GM12878 (cell line): ENCODE measurements around the gene GMIP. TPM values are rescaled to one million over a fixed set of nuclear protein-coding genes. Genes with fewer than 3 reads are reported as not detected.

Experiments used
- ATAC-seq: fragments of 200-7000 bp; cut with Tn5 transposase; 3 replicates; pipeline ENCODE4 v1.9.1; 2020; ENCODE audit warnings: mild to moderate bottlenecking, moderate library complexity
- BruUV-seq: library from RNA; stranded (reverse); fragments of 400-500 nt; replicated peaks from 2 replicates; lab custom pipeline; 2021; lab: Mats Ljungman, UMichigan
- CTCF ChIA-PET: fragments of 300-600 bp; sonication (Branson Sonifier 250); formaldehyde crosslinking; extraction: SDS; loops from one replicate; lab custom pipeline; 2021; ENCODE audit warnings: inconsistent platforms; lab: Yijun Ruan, JAX
- POLR2A ChIA-PET: fragments of 350-600 bp; formaldehyde crosslinking; extraction: SDS; loops from one replicate; lab custom pipeline; 2021; ENCODE audit warnings: inconsistent platforms; lab: Charles Lee
- RAD21 ChIA-PET: fragments of 300-600 bp; sonication (Branson Sonifier 250); formaldehyde crosslinking; loops from one replicate; lab custom pipeline; 2023; ENCODE audit warnings: antibody characterized with exemption; ENCODE audit not compliant: unreplicated experiment; lab: Charles Lee
- SMC1A ChIA-PET: fragments of 300-600 bp; sonication (Branson Sonifier 250); formaldehyde crosslinking; loops from one replicate; lab custom pipeline; 2023; ENCODE audit not compliant: unreplicated experiment, uncharacterized antibody; lab: Charles Lee
- DNase-seq: peaks from one replicate; pipeline ENCODE4 v3.0.0-alpha.2; 2011; ENCODE audit warnings: low read depth, low spot score
- FAIRE-seq: peaks from 3 replicates; lab custom pipeline; 2011; peaks lifted over from hg19 to GRCh38; lab: Jason Lieb, UNC
- H2AFZ ChIP-seq: 2 replicates; pipeline ENCODE4 v1.6.0; 2011; ENCODE audit warnings: low read depth, low read length, control low read depth; ENCODE audit not compliant: control insufficient read depth
- H3K27ac ChIP-seq: 2 replicates; pipeline ENCODE4 v1.5.1; 2011; ENCODE audit warnings: control low read depth; ENCODE audit not compliant: control insufficient read depth, insufficient read depth
- H3K27me3 ChIP-seq, 2 experiments: replicated peaks in 1 of 2; 2 replicates each; pipeline versions ENCODE4 v1.6.0 to v1.6.1; 2011; ENCODE audit warnings: low read length in 1 of 2; ENCODE audit not compliant: control insufficient read depth in 2 of 2, insufficient read depth in 2 of 2
- H3K36me3 ChIP-seq, 2 experiments: 2 replicates each; pipeline ENCODE4 v1.5.1; 2011; ENCODE audit warnings: low read length in 1 of 2; ENCODE audit not compliant: control insufficient read depth in 2 of 2, insufficient read depth in 2 of 2
- H3K4me1 ChIP-seq: 2 replicates; pipeline ENCODE4 v1.6.1; 2011; ENCODE audit warnings: mild to moderate bottlenecking, low read length, moderate library complexity, mixed read lengths; ENCODE audit not compliant: control insufficient read depth, insufficient read depth
- H3K4me2 ChIP-seq: 2 replicates; pipeline ENCODE4 v1.6.0; 2011; ENCODE audit warnings: control low read depth; ENCODE audit not compliant: control insufficient read depth, insufficient read depth
- H3K4me3 ChIP-seq: fragments of 200-600 bp; sonication (generic); 2 replicates; pipeline ENCODE4 v1.5.1; 2016
- H3K79me2 ChIP-seq: 2 replicates; pipeline ENCODE4 v1.6.0; 2011; ENCODE audit warnings: low read length; ENCODE audit not compliant: control insufficient read depth, insufficient read depth
- H3K9ac ChIP-seq: 2 replicates; pipeline ENCODE4 v1.8.0; 2011; ENCODE audit warnings: low read length, control low read depth, mixed read lengths; ENCODE audit not compliant: control insufficient read depth, insufficient read depth
- H3K9me3 ChIP-seq: replicated peaks from 3 replicates; pipeline ENCODE4 v1.5.1; 2011; ENCODE audit warnings: mild to moderate bottlenecking, low read length; ENCODE audit not compliant: control insufficient read depth, insufficient read depth
- H4K20me1 ChIP-seq: 2 replicates; pipeline ENCODE4 v1.6.0; 2011; ENCODE audit not compliant: control insufficient read depth, insufficient read depth
- POLR2A ChIP-seq: IDR thresholded peaks from 2 replicates; pipeline ENCODE4 v1.6.1; 2011; ENCODE audit warnings: low read depth, mild to moderate bottlenecking, low read length
- WGBS: methylation state at CpG from one replicate; pipeline ENCODE4 v1.1.6; 2016; ENCODE audit warnings: low lambda C conversion rate; ENCODE audit not compliant: insufficient replicate concordance, insufficient coverage; ENCODE audit errors: missing lambda C conversion rate; 5-methylcytosine and 5-hydroxymethylcytosine counted together
- in situ Hi-C: fragments of 300-500 bp; cut with MboI; formaldehyde crosslinking; loops from 9 replicates; pipeline ENCODE4 v1.14.3; 2018; ENCODE audit warnings: mixed read lengths
- intact Hi-C: fragments of 100-400 bp; cut with micrococcal nuclease; formaldehyde crosslinking; loops from one replicate; pipeline ENCODE4 v1.14.2; 2022; ENCODE audit not compliant: unreplicated experiment
- polyA plus RNA-seq, 11 experiments: library from polyadenylated mRNA; depleted of rRNA in 4 of 11; unstranded in 6 of 11; stranded (reverse) in 5 of 11; fragments of >200 nt; fragmentation: Nextera tagmentation in 4 of 11; fragmentation: Illumina TruSeq in 1 of 11; extraction: Ambion mirVana in 4 of 11; extraction: Trizol in 1 of 11; gene quantifications; 1 replicate in 1 of 11; 2 replicates in 10 of 11; pipeline versions ENCODE4 v1.2.1 to v1.2.3, GENCODE V29; 2011 to 2016; ENCODE audit warnings: inconsistent platforms in 2 of 11, missing spikeins in 2 of 11, low read depth in 1 of 11
- total RNA-seq, 4 experiments: library from RNA; depleted of rRNA in 3 of 4; stranded (reverse); fragments of >200 nt in 3 of 4; fragmentation: Illumina TruSeq in 1 of 4; extraction: Trizol in 1 of 4; gene quantifications; 2 replicates each; pipeline versions ENCODE4 v1.2.1 to v1.2.3, GENCODE V29; 2013 to 2021
- TF ChIP-seq, protein P1 (sequence below): IDR thresholded peaks from 2 replicates; pipeline ENCODE4 v1.6.1; 2012; ENCODE audit warnings: low read depth, low read length, improper control_type of control experiment

GMIP gene
- total and polyA plus RNA-seq, 10 of the 15 experiments (the other 5 are each of a cell fraction or from before 2014, with no cell fraction given) = 1.5 to 63.5 (median 22.3) TPM

DNA sequence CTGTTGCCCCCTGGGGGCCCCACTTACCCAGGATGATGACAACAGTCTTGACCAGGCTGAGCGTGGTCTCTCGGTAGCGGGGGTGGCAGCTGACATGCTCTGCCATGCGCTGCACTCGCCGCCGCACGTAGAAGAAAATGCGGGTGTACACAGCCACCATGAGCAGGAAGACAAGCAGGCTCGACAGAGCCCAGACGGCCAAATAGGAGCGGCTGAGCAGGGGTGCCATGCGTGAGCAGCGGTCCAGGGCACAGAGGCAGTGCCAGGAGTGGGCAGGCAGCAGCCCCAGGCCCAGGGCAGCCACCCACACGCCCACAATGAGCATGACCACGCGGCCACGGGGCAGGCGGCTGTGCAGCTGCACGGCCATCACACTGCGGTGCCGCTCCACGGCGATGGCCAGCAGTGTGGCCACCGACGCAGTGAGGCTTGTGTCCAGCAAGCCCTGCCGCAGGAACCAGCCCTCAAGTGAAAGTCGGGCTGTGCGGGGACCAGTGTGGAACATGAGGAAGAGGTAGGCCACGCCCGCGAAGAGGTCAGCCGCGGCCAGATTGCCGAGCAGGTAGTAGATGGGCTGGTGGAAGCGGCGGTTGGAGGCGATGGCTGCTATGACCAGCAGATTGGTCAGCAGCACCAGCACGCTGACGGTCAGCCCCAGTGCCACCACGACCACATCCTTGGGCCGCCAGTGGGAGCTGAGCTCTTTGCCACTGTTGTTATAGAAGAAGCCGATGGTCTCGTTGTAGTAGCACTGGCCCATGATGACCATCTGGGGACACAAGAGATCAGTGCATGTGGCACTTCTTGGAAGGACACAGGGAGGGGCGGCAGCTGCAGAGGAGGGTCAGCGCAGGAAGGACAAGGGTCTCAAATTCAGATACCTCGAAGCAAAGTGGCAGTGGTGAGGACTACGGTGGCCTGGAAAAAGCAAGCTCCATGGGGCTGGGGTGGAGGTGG is 16.7 kb downstream of the GMIP start:
- FAIRE-seq (no peak), DNase-seq (no peak), ATAC-seq (no peak)
- Histone ChIP-seq H3K4me3 (peak overlapping the region; percentile 76), H3K9me3 (no peaks in the 10 kb centered on the region), H2AFZ (no peak overlapping the region), H3K4me1 (0 out of 2 replicates have a peak, but pooled peaks cover 5% of the 10 kb centered on the region), H3K36me3 (peaks cover 0 to 8% of the 10 kb centered on the region in 2 experiments; a peak in 3 of 4 replicates), H4K20me1 (no peaks in the 10 kb centered on the region), H3K79me2 (no peaks in the 10 kb centered on the region), H3K4me2 (peak overlapping the region; percentile 82), H3K27ac (peak overlapping the region; percentile 58; the same call in 1 of the 2 replicates), H3K27me3 (no peaks in the 10 kb centered on the region), H3K9ac (peak overlapping the region; percentile 52)
- BruUV-seq = no TSS peak
- POLR2A ChIA-PET = interaction anchor here (1.7 to 3.0 kb wide), 3 partner anchors 14 to 35 kb away, joined by 5 to 10 read pairs (median 8); no protein-coding TSS in a partner anchor
- intact Hi-C loops = no loop called here
- CTCF ChIA-PET = interaction anchor here (0.6 to 1.3 kb wide), 5 partner anchors 11 to 95 kb away, joined by 3 to 4 read pairs (median 3); no protein-coding TSS in a partner anchor
- RAD21 ChIA-PET = interaction anchor here (0.9 to 1.9 kb wide), 2 partner anchors 9 to 95 kb away, joined by 3 to 5 read pairs; no protein-coding TSS in a partner anchor
- TF ChIP-seq, protein P1, sequence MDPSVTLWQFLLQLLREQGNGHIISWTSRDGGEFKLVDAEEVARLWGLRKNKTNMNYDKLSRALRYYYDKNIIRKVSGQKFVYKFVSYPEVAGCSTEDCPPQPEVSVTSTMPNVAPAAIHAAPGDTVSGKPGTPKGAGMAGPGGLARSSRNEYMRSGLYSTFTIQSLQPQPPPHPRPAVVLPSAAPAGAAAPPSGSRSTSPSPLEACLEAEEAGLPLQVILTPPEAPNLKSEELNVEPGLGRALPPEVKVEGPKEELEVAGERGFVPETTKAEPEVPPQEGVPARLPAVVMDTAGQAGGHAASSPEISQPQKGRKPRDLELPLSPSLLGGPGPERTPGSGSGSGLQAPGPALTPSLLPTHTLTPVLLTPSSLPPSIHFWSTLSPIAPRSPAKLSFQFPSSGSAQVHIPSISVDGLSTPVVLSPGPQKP = no peak
- TF ChIP-seq POLR2A = peak; percentile 77
- SMC1A ChIA-PET = interaction anchor here (0.8 to 1.2 kb wide), 3 partner anchors 31 to 95 kb away, joined by 3 read pairs; no protein-coding TSS in a partner anchor
- 92% methylated on average over 48 of the region's 48 CpGs for WGBS
- in situ Hi-C loops = no loop called here
